Gastrocnemius medialis (tissue), 4 donors: Measurements from ENCODE around the gene TMEM30A. TPM values are rescaled to one million over a fixed set of nuclear protein-coding genes. Genes with fewer than 3 reads are reported as not detected.

ENCODE experiments used
- ATAC-seq, 2 donors: fragments of 150-250 bp; one replicate each; pipeline ENCODE4 v1.9.1; 2016
- DNase-seq, 2 donors: peaks; one replicate each; pipeline ENCODE4 v3.0.0-alpha.2; 2019
- H3K27ac ChIP-seq, 4 donors: fragments of 200-600 bp; sonication (generic); 1 replicate in 1 of 4; 2 replicates in 3 of 4; pipeline ENCODE4 v1.5.1; 2016 to 2018; ENCODE audit warnings: mild to moderate bottlenecking in 2 of 4, moderate library complexity in 1 of 4
- H3K27me3 ChIP-seq, 3 donors: fragments of 200-600 bp; sonication (generic) in 2 of 3; 1 replicate in 1 of 3; 2 replicates in 2 of 3; pipeline versions ENCODE4 v1.5.1 to v1.6.0; 2016 to 2019; ENCODE audit warnings: mild to moderate bottlenecking in 1 of 3, moderate library complexity in 1 of 3
- H3K36me3 ChIP-seq, 2 donors: fragments of 200-600 bp; sonication (generic) in 1 of 2; one replicate each; pipeline ENCODE4 v1.5.1; 2017 to 2018
- H3K4me1 ChIP-seq, 2 donors: fragments of 200-600 bp; sonication (generic) in 1 of 2; one replicate each; pipeline ENCODE4 v1.5.1; 2016 to 2017; ENCODE audit warnings: mild to moderate bottlenecking in 2 of 2
- H3K4me3 ChIP-seq, 4 donors: fragments of 200-600 bp; sonication (generic) in 3 of 4; 1 replicate in 1 of 4; 2 replicates in 3 of 4; pipeline ENCODE4 v1.5.1; 2016 to 2019; ENCODE audit warnings: mild to moderate bottlenecking in 2 of 4
- H3K9me3 ChIP-seq, 3 donors: fragments of 200-600 bp; sonication (generic) in 2 of 3; 1 replicate in 1 of 3; 2 replicates in 2 of 3; pipeline ENCODE4 v1.5.1; 2016 to 2019
- POLR2A ChIP-seq, 2 donors: fragments of 450-650 bp; IDR thresholded peaks; one replicate each; pipeline ENCODE4 v1.6.1; 2017; ENCODE audit warnings: antibody characterized with exemption in 2 of 2, mild to moderate bottlenecking in 2 of 2, moderate library complexity in 2 of 2
- in situ Hi-C, 4 donors: fragments of 200-750 bp; cut with MboI; loops; one replicate each; pipeline versions ENCODE4 v1.15.0 to v1.8.0; 2017; ENCODE audit warnings: low sequenced_read_pairs in 4 of 4
- intact Hi-C: fragments of 100-400 bp; cut with DNase I; formaldehyde crosslinking; loops from one replicate; pipeline ENCODE4 v1.15.1; 2023; ENCODE audit warnings: low total_unique reads
- total RNA-seq, 4 donors: library from RNA; depleted of rRNA; stranded (reverse); fragments of >200 nt; gene quantifications; one replicate each; pipeline versions ENCODE4 v1.1.0 to v1.2.3, GENCODE V29; 2016
- TF ChIP-seq, protein P1 (sequence below), 5 experiments: fragments of 450-650 bp in 3 of 5; fragments of 200-600 bp in 2 of 5; sonication (generic) in 2 of 5; IDR thresholded peaks in 4 of 5; conservative IDR thresholded peaks in 1 of 5; 1 replicate in 4 of 5; 2 replicates in 1 of 5; pipeline ENCODE4 v1.5.1; 2016 to 2019; ENCODE audit warnings: antibody characterized with exemption in 5 of 5, mild to moderate bottlenecking in 3 of 5, moderate library complexity in 3 of 5

TMEM30A gene
- total RNA-seq, 4 donors from 2014 or later, result 23.8 to 44.4 (median 31.9) TPM

GRCh38 chr6:75275067-75275466 is 9.5 kb downstream of the TMEM30A start:
- Histone ChIP-seq H3K36me3 (no peaks in the 10 kb centered on the region), H3K9me3 (no peaks in the 10 kb centered on the region), H3K27ac (no peak overlapping the region), H3K4me3 (no peak overlapping the region), H3K4me1 (peaks cover 54 to 58% of the 10 kb centered on the region in 2 donors), H3K27me3 (no peaks in the 10 kb centered on the region)
- ATAC-seq (no peak), DNase-seq (no peak)
- TF ChIP-seq, protein P1, sequence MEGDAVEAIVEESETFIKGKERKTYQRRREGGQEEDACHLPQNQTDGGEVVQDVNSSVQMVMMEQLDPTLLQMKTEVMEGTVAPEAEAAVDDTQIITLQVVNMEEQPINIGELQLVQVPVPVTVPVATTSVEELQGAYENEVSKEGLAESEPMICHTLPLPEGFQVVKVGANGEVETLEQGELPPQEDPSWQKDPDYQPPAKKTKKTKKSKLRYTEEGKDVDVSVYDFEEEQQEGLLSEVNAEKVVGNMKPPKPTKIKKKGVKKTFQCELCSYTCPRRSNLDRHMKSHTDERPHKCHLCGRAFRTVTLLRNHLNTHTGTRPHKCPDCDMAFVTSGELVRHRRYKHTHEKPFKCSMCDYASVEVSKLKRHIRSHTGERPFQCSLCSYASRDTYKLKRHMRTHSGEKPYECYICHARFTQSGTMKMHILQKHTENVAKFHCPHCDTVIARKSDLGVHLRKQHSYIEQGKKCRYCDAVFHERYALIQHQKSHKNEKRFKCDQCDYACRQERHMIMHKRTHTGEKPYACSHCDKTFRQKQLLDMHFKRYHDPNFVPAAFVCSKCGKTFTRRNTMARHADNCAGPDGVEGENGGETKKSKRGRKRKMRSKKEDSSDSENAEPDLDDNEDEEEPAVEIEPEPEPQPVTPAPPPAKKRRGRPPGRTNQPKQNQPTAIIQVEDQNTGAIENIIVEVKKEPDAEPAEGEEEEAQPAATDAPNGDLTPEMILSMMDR (IDR thresholded peaks at IDR 0.05 in 4 of 5, conservative IDR thresholded peaks at IDR 0.05 in 1 of 5), result no peak
- TF ChIP-seq POLR2A (IDR thresholded peaks at IDR 0.05), result no peak
- intact Hi-C loops, result no loop called here
- in situ Hi-C loops, result no loop called here

DNA sequence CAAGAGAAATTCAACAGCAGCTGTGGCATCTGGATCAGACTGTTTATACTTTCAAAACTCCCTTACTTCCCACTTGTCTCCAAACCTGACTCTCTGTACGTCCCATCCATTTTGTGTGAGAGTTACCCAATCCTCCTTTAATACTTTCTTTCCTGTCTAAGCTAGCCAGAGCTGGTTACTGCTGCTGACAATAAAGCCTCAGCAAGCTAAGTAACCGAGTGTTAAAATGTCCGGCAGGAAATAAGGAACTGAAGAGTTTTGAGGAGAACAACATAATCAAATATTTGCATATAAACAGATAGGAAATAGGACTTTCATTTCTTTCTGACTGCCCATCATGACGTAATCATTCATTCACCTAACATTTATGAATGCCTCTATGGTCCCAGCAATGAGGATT is 11.6 kb downstream of the TMEM30A start:
- H3K27ac ChIP-seq, result no peak overlapping the region
- peaks cover 34 to 45% of the 10 kb centered on the region in 2 donors for H3K4me1 ChIP-seq
- in situ Hi-C loops (no loop called here), intact Hi-C loops (no loop called here)
- no peak for TF ChIP-seq POLR2A (IDR thresholded peaks at IDR 0.05)
- TF ChIP-seq, protein P1 (IDR thresholded peaks at IDR 0.05 in 4 of 5, conservative IDR thresholded peaks at IDR 0.05 in 1 of 5), result no peak
- DNase-seq (no peak), ATAC-seq (no peak)
- H3K4me3 ChIP-seq, result no peak overlapping the region
- H3K36me3 ChIP-seq, result no peaks in the 10 kb centered on the region
- no peaks in the 10 kb centered on the region for H3K27me3 ChIP-seq
- H3K9me3 ChIP-seq, result no peaks in the 10 kb centered on the region

- Histone ChIP-seq H3K27ac (peak overlapping the region in 1 of 4 donors; percentile 45), H3K9me3 (no peaks in the 10 kb centered on the region), H3K4me3 (no peak overlapping the region), H3K4me1 (peaks cover 34 to 47% of the 10 kb centered on the region in 2 donors), H3K27me3 (no peaks in the 10 kb centered on the region), H3K36me3 (no peaks in the 10 kb centered on the region)
- no peak for DNase-seq
- in situ Hi-C loops (no loop called here), intact Hi-C loops (no loop called here)
- TF ChIP-seq, protein P1 (IDR thresholded peaks at IDR 0.05 in 4 of 5, conservative IDR thresholded peaks at IDR 0.05 in 1 of 5), result no peak
- TF ChIP-seq POLR2A (IDR thresholded peaks at IDR 0.05), result no peak
- ATAC-seq, result no peak
Observed at GRCh38 chr6:75272145-75272840, 12.3 kb downstream of the TMEM30A start.

DNA sequence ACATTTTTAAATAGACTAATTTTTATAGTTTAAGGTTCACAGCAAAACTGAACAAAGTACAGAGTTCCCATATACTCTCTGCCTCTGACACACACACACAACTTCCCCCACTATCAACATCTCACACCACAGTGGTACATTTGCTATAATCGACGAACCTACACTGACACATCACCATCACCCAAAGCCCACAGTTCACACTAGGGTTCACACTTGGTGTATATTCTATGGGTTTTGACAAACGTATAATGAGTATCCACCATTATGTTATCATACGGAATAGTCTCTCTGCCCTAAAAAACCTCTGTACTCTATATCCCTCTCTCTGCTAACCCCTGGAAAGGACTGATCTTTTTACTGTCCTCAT is 15.6 kb downstream of the TMEM30A start:
- intact Hi-C loops, result no loop called here
- Histone ChIP-seq H3K4me1 (peaks cover 25 to 29% of the 10 kb centered on the region in 2 donors), H3K9me3 (no peaks in the 10 kb centered on the region), H3K36me3 (peaks cover 0 to 10% of the 10 kb centered on the region in 2 donors), H3K27me3 (no peaks in the 10 kb centered on the region), H3K4me3 (no peak overlapping the region), H3K27ac (peak overlapping the region in 1 of 4 donors; percentile 3)
- DNase-seq, result no peak
- TF ChIP-seq POLR2A (IDR thresholded peaks at IDR 0.05), result no peak
- TF ChIP-seq, protein P1 (IDR thresholded peaks at IDR 0.05 in 4 of 5, conservative IDR thresholded peaks at IDR 0.05 in 1 of 5), result no peak
- ATAC-seq, result no peak
- in situ Hi-C loops, result loop anchor here (5.0 to 10.0 kb wide), 4 partner anchors 98 to 258 kb away; no protein-coding TSS in a partner anchor
